ENCODE data around the gene KRTAP9-7.

Gene KRTAP9-7

DNA sequence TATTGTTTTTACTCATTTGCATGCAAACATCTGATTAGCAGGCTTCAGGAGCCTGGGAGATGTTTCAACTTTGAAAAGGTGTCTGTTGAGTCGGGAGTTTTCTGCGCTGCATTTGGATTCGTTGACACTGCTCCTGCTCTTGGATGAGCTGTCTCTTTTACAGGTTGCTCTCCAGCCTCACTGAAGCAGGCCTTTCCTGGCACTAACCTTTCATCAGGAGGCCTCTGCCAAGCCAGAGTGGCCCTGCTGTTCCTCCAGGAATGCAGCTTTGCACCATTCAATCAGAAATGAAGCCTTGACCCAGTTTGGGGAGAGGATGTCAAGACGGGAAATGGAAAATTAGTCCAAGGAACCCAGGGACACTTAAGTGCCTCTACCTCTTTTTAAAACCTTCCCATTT lies 27.5 kb downstream of the KRTAP9-7 start:
- in situ Hi-C loops (cut with MboI; ENCODE audit: low sequenced_read_pairs, unreplicated experiment): loop anchor here (25.0 kb wide), 1 partner anchor 391 kb away; no protein-coding TSS in a partner anchor
- no peak for DNase-seq (ENCODE audit: low spot score)
- TF ChIP-seq, protein P1, sequence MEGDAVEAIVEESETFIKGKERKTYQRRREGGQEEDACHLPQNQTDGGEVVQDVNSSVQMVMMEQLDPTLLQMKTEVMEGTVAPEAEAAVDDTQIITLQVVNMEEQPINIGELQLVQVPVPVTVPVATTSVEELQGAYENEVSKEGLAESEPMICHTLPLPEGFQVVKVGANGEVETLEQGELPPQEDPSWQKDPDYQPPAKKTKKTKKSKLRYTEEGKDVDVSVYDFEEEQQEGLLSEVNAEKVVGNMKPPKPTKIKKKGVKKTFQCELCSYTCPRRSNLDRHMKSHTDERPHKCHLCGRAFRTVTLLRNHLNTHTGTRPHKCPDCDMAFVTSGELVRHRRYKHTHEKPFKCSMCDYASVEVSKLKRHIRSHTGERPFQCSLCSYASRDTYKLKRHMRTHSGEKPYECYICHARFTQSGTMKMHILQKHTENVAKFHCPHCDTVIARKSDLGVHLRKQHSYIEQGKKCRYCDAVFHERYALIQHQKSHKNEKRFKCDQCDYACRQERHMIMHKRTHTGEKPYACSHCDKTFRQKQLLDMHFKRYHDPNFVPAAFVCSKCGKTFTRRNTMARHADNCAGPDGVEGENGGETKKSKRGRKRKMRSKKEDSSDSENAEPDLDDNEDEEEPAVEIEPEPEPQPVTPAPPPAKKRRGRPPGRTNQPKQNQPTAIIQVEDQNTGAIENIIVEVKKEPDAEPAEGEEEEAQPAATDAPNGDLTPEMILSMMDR (IDR thresholded peaks at IDR 0.05; ENCODE audit: borderline replicate concordance, control extremely low read depth, extremely low read depth, insufficient read depth, missing control alignments): no peak

DNA sequence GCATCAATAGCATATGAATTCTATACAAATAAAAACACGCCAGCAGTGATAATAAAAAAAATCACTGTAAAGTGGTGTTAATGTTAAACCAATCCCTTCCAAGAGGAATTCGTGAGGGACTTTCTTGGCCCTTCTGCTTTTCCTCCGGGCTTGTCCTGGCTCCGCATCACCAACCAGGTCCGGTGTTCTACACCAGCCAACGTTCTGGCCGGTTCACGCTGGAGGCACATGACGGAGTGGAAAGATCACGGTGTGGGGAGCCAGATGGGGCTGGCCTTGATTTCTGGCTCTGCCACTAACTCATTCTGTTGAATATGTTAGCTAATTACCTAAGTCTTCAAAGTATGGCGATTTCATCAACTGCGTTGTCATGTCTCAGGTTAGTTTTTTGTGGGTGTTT lies 28.6 kb downstream of the KRTAP9-7 start:
- in situ Hi-C loops (cut with MboI; ENCODE audit: low sequenced_read_pairs, unreplicated experiment): loop anchor here (25.0 kb wide), 1 partner anchor 392 kb away; no protein-coding TSS in a partner anchor
- TF ChIP-seq, protein P1 (IDR thresholded peaks at IDR 0.05; ENCODE audit: borderline replicate concordance, control extremely low read depth, extremely low read depth, insufficient read depth, missing control alignments): no peak
- no peak for DNase-seq (ENCODE audit: low spot score)

DNA sequence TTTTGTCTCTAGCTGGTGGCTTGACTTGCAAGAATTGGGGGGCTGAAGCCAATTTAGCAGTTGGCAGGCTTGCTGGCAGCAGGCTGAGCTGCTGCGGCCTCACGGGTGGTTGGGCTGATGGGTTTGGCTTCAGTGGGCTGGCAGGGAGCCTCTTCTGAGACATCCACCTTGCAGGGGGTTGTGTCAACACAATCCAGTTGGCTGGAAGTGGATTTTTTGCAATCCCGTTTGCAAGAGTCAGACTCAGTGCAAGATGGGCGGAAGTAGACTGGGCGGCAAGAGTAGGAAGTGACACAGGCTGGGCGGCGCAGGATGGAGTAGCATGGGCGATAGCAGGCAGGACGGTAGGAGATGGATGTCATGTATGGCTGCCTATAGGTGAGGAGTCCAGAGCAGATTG lies 32.1 kb downstream of the KRTAP9-7 start:
- in situ Hi-C loops (cut with MboI; ENCODE audit: low sequenced_read_pairs, unreplicated experiment): loop anchor here (25.0 kb wide), 1 partner anchor 395 kb away; no protein-coding TSS in a partner anchor
- TF ChIP-seq, protein P1 (IDR thresholded peaks at IDR 0.05; ENCODE audit: borderline replicate concordance, control extremely low read depth, extremely low read depth, insufficient read depth, missing control alignments): no peak
- DNase-seq (ENCODE audit: low spot score): no peak

GRCh38 chr17:41308251-41308917 lies 32.9 kb downstream of the KRTAP9-7 start:
- in situ Hi-C loops (cut with MboI; ENCODE audit: low sequenced_read_pairs, unreplicated experiment): loop anchor here (25.0 kb wide), 1 partner anchor 396 kb away; no protein-coding TSS in a partner anchor
- TF ChIP-seq, protein P1 (IDR thresholded peaks at IDR 0.05; ENCODE audit: borderline replicate concordance, control extremely low read depth, extremely low read depth, insufficient read depth, missing control alignments): no peak

GRCh38 chr17:41308918-41309359 lies 33.4 kb downstream of the KRTAP9-7 start, which contains the start of gene KRTAP16-1:
Gene KRTAP16-1 (minus strand): TSS chr17:41309309. CDS start chr17:41309253, 56 bp downstream.
- no peak for DNase-seq (ENCODE audit: low spot score)
- TF ChIP-seq, protein P1 (IDR thresholded peaks at IDR 0.05; ENCODE audit: borderline replicate concordance, control extremely low read depth, extremely low read depth, insufficient read depth, missing control alignments): no peak
- in situ Hi-C loops (cut with MboI; ENCODE audit: low sequenced_read_pairs, unreplicated experiment): loop anchor here (25.0 kb wide), 1 partner anchor 397 kb away; no protein-coding TSS in a partner anchor

More at GRCh38 chr17:41308251-41308917, 32.9 kb downstream of the KRTAP9-7 start:
- no peak for DNase-seq (ENCODE audit: low spot score)

GRCh38 chr17:41311111-41311510 lies 35.6 kb downstream of the KRTAP9-7 start:
- DNase-seq (ENCODE audit: low spot score): no peak
- TF ChIP-seq, protein P1 (IDR thresholded peaks at IDR 0.05; ENCODE audit: borderline replicate concordance, control extremely low read depth, extremely low read depth, insufficient read depth, missing control alignments): no peak
- in situ Hi-C loops (cut with MboI; ENCODE audit: low sequenced_read_pairs, unreplicated experiment): loop anchor here (25.0 kb wide), 1 partner anchor 399 kb away; no protein-coding TSS in a partner anchor

Data from GM13976 (cell line).